ENCODE data around the gene RBM33.

RBM33 gene

DNA sequence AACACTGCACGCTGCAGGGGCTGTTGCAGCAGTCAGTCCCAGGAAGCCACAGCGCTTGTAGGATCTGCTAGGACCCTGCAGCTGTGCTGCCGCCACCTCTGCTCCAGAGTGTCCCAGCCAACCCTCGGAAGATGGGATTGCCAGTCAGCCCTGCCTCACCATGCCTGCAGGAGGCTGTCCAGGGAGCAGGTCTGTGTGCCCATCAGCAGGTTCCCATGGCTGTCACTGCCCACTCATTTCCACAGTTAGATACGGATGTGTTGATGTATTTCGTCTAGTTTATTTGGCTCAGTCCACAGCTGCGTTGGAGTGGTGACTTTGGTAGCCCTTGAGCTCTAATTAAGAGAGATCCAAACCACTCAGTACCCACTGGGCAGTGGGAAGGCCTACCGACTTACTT is 132.1 kb downstream of the RBM33 start:
- DNase-seq (ENCODE audit: low spot score): no peak

GRCh38 chr7:155778349-155778748 is 133.9 kb downstream of the RBM33 start:
- no peak for DNase-seq (ENCODE audit: low spot score)

- DNase-seq (ENCODE audit: low spot score): no peak
These were observed 136.4 kb downstream of the RBM33 start for GRCh38 chr7:155780884-155781283.

GRCh38 chr7:155781433-155781832 is 137.0 kb downstream of the RBM33 start:
- no peak for DNase-seq (ENCODE audit: low spot score)

DNA sequence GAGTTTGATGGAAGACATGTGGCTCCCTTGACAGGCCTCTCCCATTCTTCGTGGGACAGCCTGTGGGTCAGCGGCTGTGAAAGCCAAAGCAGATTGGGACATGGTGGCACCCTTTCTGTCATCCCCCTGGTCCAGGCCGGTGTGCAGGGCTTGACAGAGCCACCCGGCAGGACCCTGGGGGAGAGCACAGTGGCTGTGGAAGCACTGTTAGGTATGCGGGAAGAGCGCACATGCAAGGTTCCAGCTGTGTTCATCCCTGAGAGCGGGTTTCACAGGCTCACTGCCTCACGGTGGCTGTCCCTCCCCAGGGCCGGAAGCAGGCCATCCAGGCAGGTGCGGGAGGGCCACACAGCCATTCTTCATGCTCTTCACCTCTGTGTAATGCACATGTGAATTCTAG is 138.0 kb downstream of the RBM33 start:
- no peak for DNase-seq (ENCODE audit: low spot score)

DNA sequence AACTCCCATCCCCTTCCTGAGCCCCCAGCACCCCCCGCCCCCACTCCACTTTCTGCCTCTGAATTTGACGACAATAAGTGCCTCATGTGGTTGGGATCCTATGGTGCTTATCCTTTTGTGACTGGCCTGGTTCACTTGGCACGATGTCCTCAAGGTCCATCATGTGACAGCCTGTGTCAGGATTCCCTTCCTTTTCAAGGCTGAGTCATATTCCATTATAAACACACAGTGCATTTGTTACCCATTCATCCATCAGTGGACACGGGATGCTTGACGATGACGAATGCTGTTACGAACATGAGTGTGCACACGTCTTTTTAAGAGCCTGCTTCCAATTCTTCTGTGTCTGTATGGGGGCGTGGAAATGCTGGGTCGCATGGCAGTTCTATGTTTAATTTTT is 141.1 kb downstream of the RBM33 start:
- DNase-seq (ENCODE audit: low spot score): no peak

DNA sequence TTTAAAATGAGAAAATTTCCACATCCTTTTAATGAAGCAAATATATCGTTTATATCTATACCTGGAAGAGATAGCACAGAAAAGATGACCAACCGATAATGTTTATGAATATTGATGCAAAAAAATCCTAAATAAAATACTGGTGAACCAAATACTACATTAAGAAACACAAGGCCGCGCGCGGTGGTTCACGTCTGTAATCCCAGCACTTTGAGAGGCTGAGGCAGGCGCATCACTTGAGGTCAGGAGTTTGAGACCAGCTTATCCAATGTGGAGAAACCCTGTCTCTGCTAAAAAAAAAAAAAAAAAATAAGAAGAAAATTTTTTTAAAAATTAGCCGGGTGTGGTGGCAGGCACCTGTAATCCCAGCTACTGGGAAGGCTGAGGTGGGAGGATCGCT is 142.0 kb downstream of the RBM33 start:
- no peak for DNase-seq (ENCODE audit: low spot score)

DNA sequence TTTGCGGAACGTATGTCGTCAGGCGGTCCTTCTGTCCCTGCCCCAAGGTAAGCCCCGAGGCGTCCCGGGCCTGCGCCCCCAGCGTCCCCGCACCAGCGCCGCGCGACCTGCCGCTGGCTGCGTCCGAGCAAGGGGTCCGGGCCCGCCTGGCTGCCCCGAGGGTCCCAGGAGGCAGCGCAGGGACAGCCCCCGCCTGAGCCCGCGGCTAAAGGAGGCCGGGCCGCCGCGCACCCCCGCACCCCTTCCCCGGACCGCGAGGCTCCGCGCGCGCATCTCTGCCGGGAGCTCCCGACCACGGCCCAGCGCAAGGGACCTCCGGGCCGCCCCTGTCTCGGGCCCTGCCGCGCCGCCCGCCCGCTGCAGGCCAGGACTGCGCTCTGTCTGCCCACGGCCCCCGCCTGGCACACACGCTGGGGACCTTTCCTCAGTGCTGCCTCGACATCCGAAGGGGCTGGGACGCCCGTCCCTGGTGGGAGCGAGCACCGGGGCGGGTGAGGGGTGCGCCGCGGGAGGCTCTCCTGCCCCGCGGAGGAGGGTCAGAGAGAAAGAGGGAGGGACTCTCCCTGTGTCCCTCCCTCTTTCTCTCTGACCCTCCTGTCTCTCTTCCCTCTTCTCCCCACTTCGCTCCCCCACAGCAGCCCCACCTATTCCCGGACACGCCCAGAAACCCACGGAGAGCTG is 142.8 kb downstream of the RBM33 start:
- DNase-seq (ENCODE audit: low spot score): no peak

DNA sequence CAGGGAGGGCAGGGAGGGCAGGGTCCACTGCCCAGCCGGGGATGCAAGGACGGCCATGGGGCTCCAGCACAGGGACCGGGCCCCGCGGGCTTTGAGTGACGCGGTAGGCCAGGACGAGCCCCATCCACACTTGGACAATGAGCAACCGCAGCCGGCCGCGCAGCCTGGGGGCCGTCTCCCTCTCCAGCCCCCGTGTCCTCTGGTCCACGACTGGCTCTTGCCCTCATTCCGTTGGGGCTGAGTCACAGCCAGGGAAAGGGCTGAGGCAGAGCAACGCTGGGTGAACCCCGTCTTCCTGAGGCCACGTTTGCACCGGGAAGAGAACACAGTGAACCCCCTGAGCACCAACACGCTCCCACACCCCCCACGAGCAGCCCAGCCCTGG is 144.1 kb downstream of the RBM33 start:
- DNase-seq (ENCODE audit: low spot score): no peak

DNA sequence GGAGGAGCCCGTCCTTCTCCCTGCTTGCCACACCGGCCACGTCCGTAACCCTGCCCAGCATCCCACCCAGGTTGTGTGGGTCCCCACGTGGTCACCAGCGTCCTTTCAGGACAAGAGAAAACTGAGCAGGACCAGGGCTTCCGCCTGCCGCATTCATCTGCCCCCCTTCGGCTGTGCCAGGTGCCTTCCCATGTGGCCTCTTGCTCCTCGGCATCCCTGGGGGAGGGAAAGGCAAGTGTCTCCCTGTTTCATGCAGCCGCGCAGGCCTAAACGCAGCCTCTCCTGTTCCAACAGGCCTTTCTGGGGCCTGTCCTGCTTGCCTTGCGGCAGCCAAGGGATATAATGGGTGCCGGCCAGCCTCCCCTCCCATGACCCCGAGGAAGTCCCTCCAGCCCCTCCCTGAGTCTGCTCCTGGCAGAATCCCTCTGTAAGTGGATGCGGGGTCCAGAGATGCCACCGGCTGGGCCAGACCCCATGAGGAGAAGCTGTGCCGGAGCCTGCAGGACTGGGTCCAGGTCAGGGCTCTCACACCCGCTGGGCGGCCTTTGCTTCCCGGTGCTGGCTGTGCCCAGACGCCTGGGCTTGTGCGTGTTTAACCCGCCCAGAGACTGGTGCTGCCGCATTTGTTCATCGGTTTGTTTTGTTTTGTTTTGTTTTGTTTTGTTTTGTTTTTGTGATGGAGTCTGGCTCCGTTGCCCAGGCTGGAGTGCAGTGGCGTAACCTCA is 144.7 kb downstream of the RBM33 start:
- DNase-seq (ENCODE audit: low spot score): no peak

DNA sequence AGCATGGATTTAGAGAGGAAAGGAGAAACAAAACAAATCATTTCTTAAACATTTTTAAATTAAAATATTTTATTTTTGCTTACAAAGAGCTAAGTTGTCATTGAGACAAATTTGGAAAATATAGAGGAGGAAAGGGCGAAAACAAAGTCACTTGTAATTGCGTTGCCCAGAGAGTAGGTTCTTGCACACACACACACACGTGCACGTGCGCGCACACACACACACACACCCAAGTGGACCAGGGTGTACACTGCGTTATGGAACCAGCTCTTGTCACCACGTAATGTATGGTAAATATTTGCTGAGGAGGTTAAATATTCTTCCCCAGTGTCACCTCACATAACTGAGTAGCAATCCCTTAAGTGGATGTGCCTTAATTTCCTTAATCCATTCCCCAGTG is 146.2 kb downstream of the RBM33 start:
- no peak for DNase-seq (ENCODE audit: low spot score)

GRCh38 chr7:155791214-155791737 is 146.8 kb downstream of the RBM33 start:
- no peak for DNase-seq (ENCODE audit: low spot score)

DNA sequence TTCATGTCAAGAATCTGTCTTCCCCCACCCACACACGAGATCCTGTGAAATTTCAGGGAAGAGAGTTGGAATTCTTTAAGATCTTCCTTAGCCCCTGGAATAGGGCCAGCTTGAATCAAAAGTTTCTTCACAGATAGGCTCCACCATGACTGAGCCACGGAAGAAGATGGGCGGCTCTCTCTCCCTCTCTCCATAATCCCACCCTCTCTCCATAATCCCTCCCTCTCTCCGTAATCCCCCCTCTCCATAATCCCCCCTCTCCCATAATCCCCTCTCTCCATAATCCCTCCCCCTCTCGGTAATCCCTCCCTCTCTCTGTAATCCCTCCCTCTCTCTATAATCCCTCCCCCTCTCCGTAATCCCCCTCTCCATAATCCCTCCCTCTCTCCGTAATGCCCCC is 147.4 kb downstream of the RBM33 start:
- no peak for DNase-seq (ENCODE audit: low spot score)

DNA sequence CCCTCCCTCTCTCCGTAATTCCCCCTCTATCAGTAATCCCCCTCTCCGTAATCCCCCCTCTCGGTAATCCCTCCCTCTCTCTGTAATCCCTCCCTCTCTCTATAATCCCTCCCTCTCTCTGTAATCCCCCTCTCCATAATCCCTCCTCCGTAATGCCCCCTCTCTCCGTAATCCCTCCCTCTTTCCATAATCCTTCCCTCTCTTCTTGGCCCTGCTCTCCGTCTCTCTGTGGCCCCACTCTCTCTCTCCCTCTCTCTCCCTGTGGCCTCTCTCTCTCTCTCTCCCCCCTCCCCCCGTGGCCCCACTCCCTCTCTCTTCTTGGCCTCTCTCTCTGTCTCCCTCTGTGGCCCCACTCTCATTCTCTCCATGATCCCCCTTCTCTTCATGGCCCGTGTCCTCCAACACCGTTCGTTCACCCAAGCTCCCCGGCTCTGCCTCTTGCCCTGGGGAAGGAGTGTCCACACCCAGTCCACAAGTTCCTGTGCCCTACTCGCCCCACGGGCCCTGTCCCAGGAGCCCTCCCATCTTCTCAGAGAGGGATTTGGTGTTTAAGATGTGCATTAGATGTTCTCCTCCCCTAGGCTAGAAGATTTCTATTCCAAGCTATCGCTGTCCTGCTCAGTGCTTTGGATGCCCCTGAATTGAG is 148.0 kb downstream of the RBM33 start:
- no peak for DNase-seq (ENCODE audit: low spot score)

DNA sequence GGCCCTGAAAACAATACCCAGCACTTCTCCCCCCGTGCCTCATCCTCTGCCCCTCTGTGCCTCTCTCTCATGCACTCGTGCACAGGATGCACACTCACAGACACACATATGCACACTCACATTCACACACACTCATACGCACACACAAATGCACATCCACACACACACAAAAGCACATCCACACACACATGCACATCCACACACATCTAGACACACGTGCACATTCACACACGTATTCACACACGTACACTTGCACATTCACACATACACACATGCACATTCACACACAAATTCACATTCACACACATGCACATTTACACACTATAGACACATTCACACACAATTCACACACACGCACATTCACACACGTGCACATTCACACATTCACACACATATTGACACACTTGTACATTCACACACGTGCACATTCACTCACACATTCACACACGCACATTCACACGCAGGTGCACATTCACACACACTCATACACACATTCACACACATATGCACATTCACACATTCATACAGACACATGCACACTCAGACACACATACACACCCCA is 148.6 kb downstream of the RBM33 start:
- no peak for DNase-seq (ENCODE audit: low spot score)

DNA sequence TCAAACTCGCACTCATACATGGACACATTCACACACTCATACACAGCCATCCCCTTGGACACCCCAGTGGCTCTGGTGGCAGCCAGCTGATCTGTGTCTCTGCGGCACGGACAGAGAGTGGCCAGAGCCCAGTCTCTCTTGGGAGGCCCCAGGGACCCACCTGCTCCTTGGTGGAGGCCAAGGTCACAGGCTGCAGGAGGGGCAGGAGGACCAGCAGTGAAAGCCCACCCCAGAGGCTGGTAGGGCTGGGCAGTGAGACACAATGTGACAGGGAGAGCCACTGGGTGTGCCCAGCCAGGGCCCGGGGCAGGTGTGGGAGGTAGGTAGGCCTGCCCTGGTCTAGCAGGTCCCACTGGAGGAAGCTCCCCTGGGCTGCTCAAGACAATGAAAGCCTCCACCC is 149.3 kb downstream of the RBM33 start:
- DNase-seq (ENCODE audit: low spot score): no peak

- no peak for DNase-seq (ENCODE audit: low spot score)
These were observed 149.7 kb downstream of the RBM33 start for GRCh38 chr7:155794196-155794595.

DNA sequence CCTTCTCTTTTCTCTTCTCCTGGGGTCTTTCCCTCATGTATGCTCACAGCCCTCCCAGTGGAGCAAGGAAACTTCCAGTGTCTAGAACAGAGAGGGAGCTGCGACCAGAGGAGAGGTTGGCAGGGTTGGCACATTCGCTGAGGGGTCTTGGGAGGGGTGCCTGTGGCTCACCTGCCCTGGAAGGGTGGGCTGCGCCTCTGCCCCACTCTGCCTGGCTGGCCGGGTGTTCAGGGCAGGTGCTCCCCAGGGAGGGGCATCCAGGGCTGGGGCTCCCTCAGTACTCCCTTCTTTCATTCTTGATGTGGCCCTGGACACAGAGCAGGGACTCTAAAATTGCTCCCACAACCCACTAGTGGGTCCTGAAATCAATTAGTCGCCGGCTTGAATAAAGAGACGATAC is 150.9 kb downstream of the RBM33 start:
- DNase-seq (ENCODE audit: low spot score): no peak

DNA sequence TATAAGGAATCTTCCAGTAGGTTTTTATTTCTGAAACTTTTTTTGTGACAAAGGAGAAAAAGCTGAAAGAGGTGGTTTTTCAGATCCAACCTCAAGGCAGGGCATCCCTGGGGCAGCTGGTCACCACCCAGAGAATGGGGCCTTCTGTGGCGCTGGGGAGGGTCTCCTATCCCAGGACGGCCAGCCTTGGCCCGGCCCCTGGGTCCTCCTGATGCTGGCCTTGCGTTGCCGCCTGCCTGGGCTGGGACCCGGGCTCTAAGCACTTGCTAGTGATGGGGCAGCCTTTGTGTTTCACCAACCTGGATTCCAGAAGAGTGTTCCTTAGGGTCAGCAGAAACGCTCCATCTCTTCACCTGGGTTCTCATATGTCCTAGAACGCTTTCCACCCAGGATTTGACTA is 151.5 kb downstream of the RBM33 start:
- no peak for DNase-seq (ENCODE audit: low spot score)

- DNase-seq (ENCODE audit: low spot score): no peak
These were observed 152.2 kb downstream of the RBM33 start for GRCh38 chr7:155796381-155797261.

- no peak for DNase-seq (ENCODE audit: low spot score)
These were observed 153.1 kb downstream of the RBM33 start for GRCh38 chr7:155797262-155798250.
